ENCODE data around the gene DNM3.

Gene DNM3

DNA sequence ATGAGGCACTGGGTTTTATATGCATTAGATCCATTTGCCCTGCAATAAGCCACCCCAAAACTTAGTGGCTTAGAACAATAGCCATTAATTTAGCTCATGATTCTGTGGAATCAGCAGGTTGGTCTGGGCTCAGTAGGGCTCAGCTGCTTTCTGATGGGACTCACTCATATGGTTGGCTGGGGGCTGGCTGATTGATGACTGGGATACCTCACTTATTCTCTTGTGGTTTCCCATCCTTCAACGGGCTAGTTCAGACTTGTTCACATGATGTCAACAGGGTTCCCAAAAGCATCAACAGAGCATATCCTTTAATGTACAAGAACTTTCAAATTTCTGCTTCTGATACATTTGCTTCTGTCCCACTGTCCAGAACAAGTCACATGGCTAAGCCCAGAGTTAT, 43.2 kb downstream of the DNM3 start:
- TF ChIP-seq EZH2 (IDR thresholded peaks at IDR 0.05) (no peak), POLR2AphosphoS5 (IDR thresholded peaks at IDR 0.05; ENCODE audit: borderline replicate concordance, low read depth, low read length) (no peak), FOXP2 (optimal IDR thresholded peaks at IDR 0.05; ENCODE audit: control extremely low read depth, extremely low read length, insufficient read depth) (no peak)
- H3K27ac ChIP-seq = no peak overlapping the region
- H3K4me3 ChIP-seq = no peak overlapping the region
- H3K9me3 ChIP-seq (ENCODE audit: low read depth, low read length) = no peaks in the 10 kb centered on the region
- no peak for DNase-seq (ENCODE audit: low read depth, low spot score)
- H3K9ac ChIP-seq (ENCODE audit: insufficient read length) = no peak overlapping the region
- H3K36me3 ChIP-seq (ENCODE audit: insufficient read depth, low read length) = no peaks in the 10 kb centered on the region

DNA sequence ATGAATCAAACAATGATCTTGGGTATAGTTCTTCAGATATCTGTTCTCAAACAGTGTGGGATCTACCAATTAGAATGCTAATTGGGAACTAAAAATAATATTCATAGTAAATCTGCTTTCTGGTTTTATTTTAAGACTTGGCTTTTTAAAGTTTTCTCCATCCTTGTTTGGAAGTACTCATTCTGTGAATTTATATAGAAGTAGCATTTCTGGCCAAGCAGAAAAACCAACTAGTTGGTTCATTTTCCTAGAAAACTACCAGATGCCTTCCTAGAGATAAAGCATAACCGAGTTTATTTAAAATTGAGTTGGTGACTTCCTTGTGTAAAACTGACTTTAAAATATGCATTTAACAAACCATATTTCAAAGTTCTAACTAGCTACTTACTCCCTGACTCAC, 48.8 kb downstream of the DNM3 start:
- Histone ChIP-seq H3K27ac (no peak overlapping the region), H3K36me3 (ENCODE audit: insufficient read depth, low read length) (no peaks in the 10 kb centered on the region), H3K4me3 (no peak overlapping the region), H3K9me3 (ENCODE audit: low read depth, low read length) (no peaks in the 10 kb centered on the region), H3K9ac (ENCODE audit: insufficient read length) (no peak overlapping the region)
- no peak for TF ChIP-seq EZH2 (IDR thresholded peaks at IDR 0.05)
- no peak for TF ChIP-seq POLR2AphosphoS5 (IDR thresholded peaks at IDR 0.05; ENCODE audit: borderline replicate concordance, low read depth, low read length)
- no peak for TF ChIP-seq FOXP2 (optimal IDR thresholded peaks at IDR 0.05; ENCODE audit: control extremely low read depth, extremely low read length, insufficient read depth)
- DNase-seq (ENCODE audit: low read depth, low spot score) = no peak

DNA sequence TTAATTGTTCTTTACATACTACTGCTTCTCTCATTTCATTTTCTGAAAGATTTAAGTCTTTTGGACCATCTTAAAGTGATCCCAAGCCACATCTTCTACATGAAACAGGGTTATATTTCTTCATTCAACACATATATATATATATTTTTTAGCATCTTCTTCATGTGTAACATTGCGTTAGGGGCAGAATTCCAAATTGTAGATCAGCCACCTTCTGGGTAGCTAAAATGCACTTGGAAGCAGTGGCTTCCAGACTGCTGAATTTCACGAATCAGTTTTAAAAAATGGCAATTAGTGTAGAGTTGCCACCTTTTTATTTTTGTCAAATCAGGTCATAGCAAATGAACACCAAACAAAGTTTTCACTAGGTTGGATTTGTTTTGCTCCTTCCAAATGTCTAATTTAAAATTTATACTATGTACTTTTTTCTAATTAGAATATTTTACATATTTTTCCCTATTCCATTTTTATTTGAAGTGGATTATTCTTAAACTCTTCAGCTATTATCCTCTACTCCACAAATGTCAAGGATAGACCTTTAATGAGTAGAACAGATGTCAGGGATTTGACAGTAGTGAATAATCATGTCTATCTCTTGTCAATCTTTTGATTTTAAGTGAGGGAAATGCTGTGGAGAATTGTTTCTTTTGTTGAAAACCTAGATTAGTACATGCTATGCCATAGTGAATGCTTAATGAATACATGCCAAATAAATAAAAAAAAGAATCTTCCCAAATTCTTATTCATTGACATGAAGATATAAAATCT, 55.8 kb downstream of the DNM3 start:
- H3K4me3 ChIP-seq = no peak overlapping the region
- DNase-seq (ENCODE audit: low read depth, low spot score) = no peak
- no peak overlapping the region for H3K27ac ChIP-seq
- no peaks in the 10 kb centered on the region for H3K9me3 ChIP-seq (ENCODE audit: low read depth, low read length)
- H3K9ac ChIP-seq (ENCODE audit: insufficient read length) = no peak overlapping the region
- TF ChIP-seq POLR2AphosphoS5 (IDR thresholded peaks at IDR 0.05; ENCODE audit: borderline replicate concordance, low read depth, low read length) = no peak
- no peak for TF ChIP-seq FOXP2 (optimal IDR thresholded peaks at IDR 0.05; ENCODE audit: control extremely low read depth, extremely low read length, insufficient read depth)
- no peak for TF ChIP-seq EZH2 (IDR thresholded peaks at IDR 0.05)
- H3K36me3 ChIP-seq (ENCODE audit: insufficient read depth, low read length) = no peaks in the 10 kb centered on the region

DNA sequence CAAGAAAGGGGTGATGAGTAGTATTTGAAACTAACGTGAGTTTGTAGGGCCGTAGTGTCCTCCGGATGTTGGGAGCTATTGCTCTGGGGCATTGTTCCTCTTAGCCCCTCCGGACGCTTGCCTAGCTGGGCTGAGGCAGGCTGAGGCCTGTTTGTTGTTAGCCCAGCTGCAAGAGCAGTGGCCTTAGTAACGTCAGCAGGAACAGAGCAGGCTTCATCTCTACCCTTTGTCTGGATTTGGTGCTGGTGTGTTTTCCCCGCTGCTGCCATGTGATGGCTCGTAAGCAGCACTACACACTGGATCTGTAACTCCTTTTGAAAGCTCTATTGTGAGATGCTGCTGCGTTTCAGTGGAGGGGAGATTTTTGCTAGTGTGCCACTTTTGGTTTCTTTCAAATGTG, 57.6 kb downstream of the DNM3 start:
- no peak overlapping the region for H3K27ac ChIP-seq
- no peaks in the 10 kb centered on the region for H3K9me3 ChIP-seq (ENCODE audit: low read depth, low read length)
- no peak for TF ChIP-seq POLR2AphosphoS5 (IDR thresholded peaks at IDR 0.05; ENCODE audit: borderline replicate concordance, low read depth, low read length)
- no peak for TF ChIP-seq FOXP2 (optimal IDR thresholded peaks at IDR 0.05; ENCODE audit: control extremely low read depth, extremely low read length, insufficient read depth)
- TF ChIP-seq EZH2 (IDR thresholded peaks at IDR 0.05) = no peak
- H3K4me3 ChIP-seq = no peak overlapping the region
- H3K36me3 ChIP-seq (ENCODE audit: insufficient read depth, low read length) = no peaks in the 10 kb centered on the region
- H3K9ac ChIP-seq (ENCODE audit: insufficient read length) = no peak overlapping the region
- DNase-seq (ENCODE audit: low read depth, low spot score) = no peak

DNA sequence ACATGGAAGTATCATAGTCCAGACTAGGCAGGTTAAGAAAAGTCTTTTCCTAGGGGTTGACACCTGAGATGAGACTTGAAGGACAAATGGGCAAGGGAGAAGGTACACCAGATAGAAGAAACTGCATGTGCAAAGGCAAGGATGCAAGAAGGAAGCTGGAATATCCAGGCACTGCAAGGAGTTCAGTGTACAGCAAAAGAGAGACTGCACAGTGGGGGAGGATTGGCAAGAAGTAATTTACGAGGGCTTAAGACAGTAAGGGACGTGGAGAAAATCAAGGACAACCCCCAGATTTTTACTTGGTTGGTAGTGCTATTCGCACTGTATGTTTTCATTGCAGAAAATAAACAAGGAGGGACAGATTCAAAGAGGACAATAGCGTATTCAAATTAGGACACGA, 58.5 kb downstream of the DNM3 start:
- Histone ChIP-seq H3K36me3 (ENCODE audit: insufficient read depth, low read length) (no peaks in the 10 kb centered on the region), H3K27ac (no peak overlapping the region), H3K4me3 (no peak overlapping the region), H3K9ac (ENCODE audit: insufficient read length) (no peak overlapping the region), H3K9me3 (ENCODE audit: low read depth, low read length) (no peaks in the 10 kb centered on the region)
- no peak for TF ChIP-seq EZH2 (IDR thresholded peaks at IDR 0.05)
- TF ChIP-seq FOXP2 (optimal IDR thresholded peaks at IDR 0.05; ENCODE audit: control extremely low read depth, extremely low read length, insufficient read depth) = no peak
- TF ChIP-seq POLR2AphosphoS5 (IDR thresholded peaks at IDR 0.05; ENCODE audit: borderline replicate concordance, low read depth, low read length) = no peak
- DNase-seq (ENCODE audit: low read depth, low spot score) = no peak

DNA sequence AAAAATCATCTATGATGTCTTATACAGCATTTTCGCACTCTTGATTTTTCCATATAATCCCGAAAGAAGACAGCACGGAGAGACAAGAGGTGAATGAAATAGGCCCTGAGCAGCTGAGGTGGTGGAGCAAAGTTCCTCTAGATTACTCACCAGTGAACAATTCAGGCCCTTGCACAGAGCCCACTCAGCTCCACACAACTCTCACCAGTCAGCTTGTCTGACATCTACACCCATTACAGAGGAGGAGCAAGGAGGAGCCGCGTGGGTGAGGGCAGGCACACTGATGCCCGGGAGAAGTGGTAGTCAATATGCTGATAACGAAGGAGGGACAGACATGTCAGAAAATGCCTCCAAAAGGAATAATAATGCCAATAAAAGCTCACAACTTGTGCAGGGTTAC, 59.9 kb downstream of the DNM3 start:
- no peak for DNase-seq (ENCODE audit: low read depth, low spot score)
- H3K9me3 ChIP-seq (ENCODE audit: low read depth, low read length) = no peaks in the 10 kb centered on the region
- TF ChIP-seq POLR2AphosphoS5 (IDR thresholded peaks at IDR 0.05; ENCODE audit: borderline replicate concordance, low read depth, low read length) (no peak), FOXP2 (optimal IDR thresholded peaks at IDR 0.05; ENCODE audit: control extremely low read depth, extremely low read length, insufficient read depth) (no peak), EZH2 (IDR thresholded peaks at IDR 0.05) (no peak)
- no peaks in the 10 kb centered on the region for H3K36me3 ChIP-seq (ENCODE audit: insufficient read depth, low read length)
- no peak overlapping the region for H3K27ac ChIP-seq
- no peak overlapping the region for H3K4me3 ChIP-seq
- H3K9ac ChIP-seq (ENCODE audit: insufficient read length) = no peak overlapping the region

DNA sequence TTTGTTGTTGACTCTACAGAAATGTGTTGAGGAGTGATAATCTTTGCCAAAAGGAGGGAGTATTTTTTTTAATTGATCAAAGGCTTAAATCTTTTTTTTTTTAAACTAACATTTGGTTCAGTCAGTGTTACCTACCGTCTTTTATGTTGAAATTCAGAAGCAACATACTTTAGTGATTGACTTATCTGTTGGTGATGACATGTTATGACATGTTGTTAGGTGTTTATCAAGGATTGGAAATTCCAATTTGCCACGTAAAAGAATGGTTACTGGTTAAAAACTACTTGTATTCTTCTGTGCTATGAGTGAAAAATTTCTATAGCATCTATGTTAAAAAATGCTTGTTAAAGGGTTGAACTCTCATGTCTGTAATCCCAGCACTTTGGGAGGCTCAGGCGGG, 61.2 kb downstream of the DNM3 start:
- Histone ChIP-seq H3K27ac (no peak overlapping the region), H3K4me3 (no peak overlapping the region), H3K36me3 (ENCODE audit: insufficient read depth, low read length) (no peaks in the 10 kb centered on the region), H3K9ac (ENCODE audit: insufficient read length) (no peak overlapping the region), H3K9me3 (ENCODE audit: low read depth, low read length) (no peaks in the 10 kb centered on the region)
- DNase-seq (ENCODE audit: low read depth, low spot score) = no peak
- TF ChIP-seq FOXP2 (optimal IDR thresholded peaks at IDR 0.05; ENCODE audit: control extremely low read depth, extremely low read length, insufficient read depth) = no peak
- TF ChIP-seq EZH2 (IDR thresholded peaks at IDR 0.05) = no peak
- TF ChIP-seq POLR2AphosphoS5 (IDR thresholded peaks at IDR 0.05; ENCODE audit: borderline replicate concordance, low read depth, low read length) = no peak

DNA sequence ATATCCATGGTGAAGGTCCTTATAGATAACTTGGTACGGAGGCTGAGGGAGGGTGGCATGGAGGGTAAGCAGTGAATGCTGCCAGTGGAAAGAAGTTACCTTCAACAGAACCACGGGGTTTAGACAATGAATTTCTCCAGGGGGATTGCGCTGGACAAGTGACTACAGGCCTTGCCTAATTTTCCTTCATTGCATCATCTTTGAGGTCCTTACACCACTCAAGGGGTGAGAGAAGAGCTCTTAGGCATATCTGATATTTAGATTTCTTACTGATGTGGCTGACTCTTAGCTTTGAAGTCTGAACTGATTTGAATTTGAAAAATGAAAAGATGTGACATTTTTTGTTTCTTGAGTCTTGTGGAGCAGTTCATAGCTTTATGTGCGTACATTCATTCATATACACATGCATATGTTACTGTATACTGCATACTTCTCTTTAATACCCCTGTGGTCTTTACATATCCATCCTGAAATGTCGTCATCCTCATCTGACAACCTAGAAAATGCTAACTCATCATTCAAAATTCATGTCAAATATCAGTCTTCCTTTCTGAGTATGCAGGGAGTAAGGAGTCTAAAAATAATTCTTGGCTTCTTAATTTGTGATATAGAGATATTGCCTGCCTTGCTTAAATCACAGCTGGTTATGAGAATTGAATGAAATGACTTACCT, 63.6 kb downstream of the DNM3 start:
- no peak for TF ChIP-seq POLR2AphosphoS5 (IDR thresholded peaks at IDR 0.05; ENCODE audit: borderline replicate concordance, low read depth, low read length)
- no peak for TF ChIP-seq EZH2 (IDR thresholded peaks at IDR 0.05)
- TF ChIP-seq FOXP2 (optimal IDR thresholded peaks at IDR 0.05; ENCODE audit: control extremely low read depth, extremely low read length, insufficient read depth) = no peak
- Histone ChIP-seq H3K36me3 (ENCODE audit: insufficient read depth, low read length) (no peaks in the 10 kb centered on the region), H3K27ac (no peak overlapping the region), H3K9me3 (ENCODE audit: low read depth, low read length) (no peaks in the 10 kb centered on the region), H3K9ac (ENCODE audit: insufficient read length) (no peak overlapping the region), H3K4me3 (no peak overlapping the region)
- DNase-seq (ENCODE audit: low read depth, low spot score) = no peak

All from SK-N-MC (cell line).